ENCODE data around the gene CAPN15.
A peak's percentile ranks its signal among the peaks of the same experiment; 100 is the strongest.
"Not testable (repeated sequence)": the region's sequence is repeated elsewhere in the genome, so short reads cannot be mapped to it uniquely, and the experiment has no call there.

The CAPN15 gene

DNA sequence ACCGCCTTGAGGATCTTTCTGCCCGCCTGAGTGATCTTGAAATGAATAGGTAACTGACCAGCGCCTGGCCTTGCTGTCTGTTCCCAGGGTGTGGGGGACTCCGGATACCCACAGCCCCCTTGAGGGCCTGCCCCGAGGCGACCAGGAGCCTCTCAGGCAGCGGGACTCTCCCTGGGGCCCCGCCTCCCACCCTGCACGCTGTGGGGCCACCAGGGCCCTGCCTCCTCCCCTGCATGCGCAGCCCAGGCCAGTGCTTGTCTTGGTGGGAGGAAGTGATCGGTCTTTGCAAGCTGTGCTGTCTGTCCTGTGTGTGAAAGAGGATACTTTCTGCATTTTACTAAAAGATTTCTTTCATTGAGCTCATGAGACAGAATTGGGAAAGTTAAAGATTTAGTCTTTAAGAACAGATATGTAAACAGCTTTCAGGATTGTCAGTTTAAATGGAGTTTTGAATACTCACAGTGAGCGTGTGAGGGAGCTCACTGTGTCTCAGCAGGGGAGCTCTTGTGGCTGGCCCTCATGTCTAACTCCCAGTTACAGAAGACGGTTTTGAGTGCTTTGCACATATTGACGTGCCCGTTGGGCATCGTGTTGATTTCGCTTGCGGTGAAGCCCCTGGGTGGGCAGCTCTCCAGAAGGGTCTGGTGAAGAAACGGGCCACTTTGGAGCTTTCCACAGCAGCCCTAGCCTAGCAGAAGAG, 36.1 kb upstream of the CAPN15 start:
- no peak for DNase-seq
- Histone ChIP-seq H3K36me3 (peaks cover 32% of the 10 kb centered on the region), H3K27me3 (ENCODE audit: insufficient read depth, low read depth, severe bottlenecking) (no peaks in the 10 kb centered on the region), H3K27ac (no peak overlapping the region), H3K4me3 (ENCODE audit: low read depth, low read length) (no peak overlapping the region), H3K9me3 (ENCODE audit: severe bottlenecking) (no peaks in the 10 kb centered on the region)
- TF ChIP-seq, protein P1, sequence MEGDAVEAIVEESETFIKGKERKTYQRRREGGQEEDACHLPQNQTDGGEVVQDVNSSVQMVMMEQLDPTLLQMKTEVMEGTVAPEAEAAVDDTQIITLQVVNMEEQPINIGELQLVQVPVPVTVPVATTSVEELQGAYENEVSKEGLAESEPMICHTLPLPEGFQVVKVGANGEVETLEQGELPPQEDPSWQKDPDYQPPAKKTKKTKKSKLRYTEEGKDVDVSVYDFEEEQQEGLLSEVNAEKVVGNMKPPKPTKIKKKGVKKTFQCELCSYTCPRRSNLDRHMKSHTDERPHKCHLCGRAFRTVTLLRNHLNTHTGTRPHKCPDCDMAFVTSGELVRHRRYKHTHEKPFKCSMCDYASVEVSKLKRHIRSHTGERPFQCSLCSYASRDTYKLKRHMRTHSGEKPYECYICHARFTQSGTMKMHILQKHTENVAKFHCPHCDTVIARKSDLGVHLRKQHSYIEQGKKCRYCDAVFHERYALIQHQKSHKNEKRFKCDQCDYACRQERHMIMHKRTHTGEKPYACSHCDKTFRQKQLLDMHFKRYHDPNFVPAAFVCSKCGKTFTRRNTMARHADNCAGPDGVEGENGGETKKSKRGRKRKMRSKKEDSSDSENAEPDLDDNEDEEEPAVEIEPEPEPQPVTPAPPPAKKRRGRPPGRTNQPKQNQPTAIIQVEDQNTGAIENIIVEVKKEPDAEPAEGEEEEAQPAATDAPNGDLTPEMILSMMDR (IDR thresholded peaks at IDR 0.05; ENCODE audit: low read depth, low read length) = no peak

DNA sequence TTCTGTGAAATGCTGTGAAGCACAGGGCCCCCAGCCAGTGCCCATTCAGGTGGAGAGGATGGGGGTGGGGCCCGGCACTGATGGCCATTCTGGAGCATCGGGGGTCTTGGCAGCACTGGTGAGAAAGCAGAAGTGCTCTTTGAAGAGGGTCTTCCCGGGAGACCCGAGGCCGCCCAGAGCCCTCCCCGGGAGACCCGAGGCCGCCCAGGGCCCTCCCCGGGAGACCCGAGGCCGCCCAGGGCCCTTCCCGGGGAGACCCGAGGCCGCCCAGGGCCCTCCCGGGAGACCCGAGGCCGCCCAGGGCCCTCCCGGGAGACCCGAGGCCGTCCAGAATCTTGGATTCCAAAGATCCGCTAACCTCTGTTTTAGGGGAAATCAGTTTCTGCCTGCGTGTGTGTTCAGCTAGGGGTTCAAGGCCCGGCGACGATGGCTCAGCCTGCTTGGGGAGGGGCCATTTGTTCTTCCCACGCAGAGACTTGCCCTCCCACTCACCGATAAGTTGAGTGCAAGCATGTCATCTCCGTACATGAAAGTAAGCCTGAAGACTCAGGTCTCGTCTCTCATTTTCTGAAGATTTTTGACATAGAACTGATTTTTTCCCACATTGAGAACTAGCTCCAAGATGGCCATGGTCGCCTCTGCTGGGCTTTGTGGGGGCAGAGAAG, 35.2 kb upstream of the CAPN15 start:
- Histone ChIP-seq H3K27ac (no peak overlapping the region), H3K4me3 (ENCODE audit: low read depth, low read length) (no peak overlapping the region), H3K9me3 (ENCODE audit: severe bottlenecking) (no peaks in the 10 kb centered on the region), H3K27me3 (ENCODE audit: insufficient read depth, low read depth, severe bottlenecking) (no peaks in the 10 kb centered on the region), H3K36me3 (peaks cover 28% of the 10 kb centered on the region)
- DNase-seq = no peak
- TF ChIP-seq, protein P1 (IDR thresholded peaks at IDR 0.05; ENCODE audit: low read depth, low read length) = no peak

DNA sequence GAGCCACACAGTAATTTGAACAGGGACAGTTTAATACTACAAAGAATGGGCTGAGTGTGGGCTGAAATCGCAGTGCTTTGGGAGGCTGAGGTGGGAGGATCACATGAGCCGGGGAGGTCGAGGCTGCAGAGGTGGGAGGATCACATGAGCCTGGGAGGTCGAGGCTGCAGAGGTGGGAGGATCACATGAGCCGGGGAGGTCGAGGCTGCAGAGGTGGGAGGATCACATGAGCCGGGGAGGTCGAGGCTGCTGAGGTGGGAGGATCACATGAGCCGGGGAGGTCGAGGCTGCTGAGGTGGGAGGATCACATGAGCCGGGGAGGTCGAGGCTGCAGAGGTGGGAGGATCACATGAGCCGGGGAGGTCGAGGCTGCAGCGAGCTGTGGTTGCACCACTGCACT, 32.8 kb upstream of the CAPN15 start:
- H3K27ac ChIP-seq; H3K4me3 ChIP-seq (ENCODE audit: low read depth, low read length); H3K27me3 ChIP-seq (ENCODE audit: insufficient read depth, low read depth, severe bottlenecking); DNase-seq; H3K9me3 ChIP-seq (ENCODE audit: severe bottlenecking): not testable (repeated sequence)
- H3K36me3 ChIP-seq = peaks cover 20% of the 10 kb centered on the region

DNA sequence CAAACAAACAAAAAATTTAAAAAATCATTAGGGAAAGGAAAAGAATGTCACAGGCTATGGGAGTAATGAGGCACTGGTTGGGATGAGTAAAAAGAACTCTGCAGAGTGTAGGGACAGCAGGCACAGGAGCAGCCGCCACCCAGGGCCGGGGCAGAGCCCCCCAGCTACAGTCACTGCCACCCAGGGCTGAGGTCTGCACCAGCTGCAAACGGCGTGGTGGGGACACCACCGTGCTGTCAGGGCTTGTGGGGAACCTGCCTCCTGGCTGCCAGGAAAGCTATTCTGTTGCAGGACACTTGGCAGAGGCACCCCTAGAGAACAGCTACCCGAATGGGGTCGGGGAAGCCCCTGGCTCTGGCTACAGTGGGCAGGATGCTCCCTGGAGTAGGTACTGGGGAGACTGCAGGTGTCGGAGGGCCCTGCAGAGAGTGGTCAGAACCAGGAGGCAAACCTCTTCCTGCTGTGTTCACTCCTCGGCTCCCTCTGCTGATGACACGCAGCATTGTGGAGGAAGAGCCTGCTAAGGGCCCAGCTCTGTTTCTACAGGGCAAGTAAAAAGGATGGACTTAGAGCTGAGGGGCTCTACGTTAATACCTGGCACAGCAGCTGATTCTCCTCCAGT, 32.3 kb upstream of the CAPN15 start:
- TF ChIP-seq, protein P1 (IDR thresholded peaks at IDR 0.05; ENCODE audit: low read depth, low read length) = peak; percentile 73
- H3K4me3 ChIP-seq (ENCODE audit: low read depth, low read length) = no peak overlapping the region
- H3K27ac ChIP-seq = no peak overlapping the region
- H3K27me3 ChIP-seq (ENCODE audit: insufficient read depth, low read depth, severe bottlenecking) = no peaks in the 10 kb centered on the region
- peaks cover 16% of the 10 kb centered on the region for H3K36me3 ChIP-seq
- peak; percentile 67 for DNase-seq
- H3K9me3 ChIP-seq (ENCODE audit: severe bottlenecking) = no peaks in the 10 kb centered on the region

DNA sequence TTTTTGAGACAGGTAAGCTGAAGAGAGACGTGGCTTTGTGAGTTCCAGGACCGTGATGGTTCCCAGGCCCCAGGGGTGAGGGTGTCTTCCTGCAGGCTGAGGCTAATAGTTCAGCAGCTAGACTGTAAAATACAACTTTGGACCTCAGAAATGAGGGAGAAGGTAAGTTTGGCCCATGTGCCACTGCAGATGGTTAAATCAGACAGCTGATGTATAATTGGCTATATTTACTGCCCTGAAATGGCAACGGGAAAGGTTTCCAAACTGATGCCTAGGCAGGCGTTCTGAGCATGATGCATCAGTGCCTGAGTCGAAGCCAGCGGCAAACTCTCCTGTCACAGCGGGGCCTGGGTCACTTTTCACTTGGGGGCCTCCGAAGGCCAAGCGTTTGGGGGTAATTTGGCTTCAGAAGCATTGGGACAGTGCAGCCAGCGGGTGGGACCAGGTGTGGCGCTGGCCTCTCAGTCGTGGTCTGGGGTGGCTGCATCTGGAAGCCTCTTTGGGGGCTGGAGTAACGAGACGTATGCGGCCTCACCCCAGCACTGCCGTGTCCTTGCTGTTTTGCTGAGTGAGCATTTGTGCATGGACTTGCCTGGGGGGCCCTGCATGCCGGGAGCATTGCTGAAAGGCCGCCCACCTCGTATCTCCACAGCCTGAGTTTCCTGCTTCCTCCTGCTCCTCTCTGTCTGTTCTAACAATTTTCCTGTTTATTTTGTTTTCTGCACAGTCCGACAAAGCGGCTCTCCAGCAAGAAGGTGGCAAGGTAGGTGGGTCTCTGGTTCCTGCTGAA, 31.2 kb upstream of the CAPN15 start:
- no peak for DNase-seq
- no peak overlapping the region for H3K27ac ChIP-seq

More for the DNA sequence above, 31.2 kb upstream of the CAPN15 start:
- peaks cover 10% of the 10 kb centered on the region for H3K36me3 ChIP-seq
- H3K4me3 ChIP-seq (ENCODE audit: low read depth, low read length) = no peak overlapping the region
- TF ChIP-seq, protein P1 (IDR thresholded peaks at IDR 0.05; ENCODE audit: low read depth, low read length) = no peak
- H3K9me3 ChIP-seq (ENCODE audit: severe bottlenecking) = no peaks in the 10 kb centered on the region
- H3K27me3 ChIP-seq (ENCODE audit: insufficient read depth, low read depth, severe bottlenecking) = no peaks in the 10 kb centered on the region

Data from WERI-Rb-1 (cell line).